ENCODE measurements around the gene ABTB2.

Gene ABTB2

GRCh38 chr11:34165786-34166555, 191.8 kb downstream of the ABTB2 start:
- DNase-seq: no peak

GRCh38 chr11:34165121-34165520, 192.7 kb downstream of the ABTB2 start:
- no peak for DNase-seq
- TF ChIP-seq GATA1 (IDR thresholded peaks at IDR 0.05; ENCODE audit: low read depth, low read length) (no peak), POLR2A (IDR thresholded peaks at IDR 0.05; ENCODE audit: low read length) (no peak)

More at GRCh38 chr11:34165786-34166555, 191.8 kb downstream of the ABTB2 start:
- TF ChIP-seq GATA1 (IDR thresholded peaks at IDR 0.05; ENCODE audit: low read depth, low read length) (no peak), POLR2A (IDR thresholded peaks at IDR 0.05; ENCODE audit: low read length) (no peak)

GRCh38 chr11:34162856-34163255, 195.0 kb downstream of the ABTB2 start:
- TF ChIP-seq POLR2A (IDR thresholded peaks at IDR 0.05; ENCODE audit: low read length): no peak
- no peak for DNase-seq

- DNase-seq: no peak
- TF ChIP-seq GATA1 (IDR thresholded peaks at IDR 0.05; ENCODE audit: low read depth, low read length) (no peak), POLR2A (IDR thresholded peaks at IDR 0.05; ENCODE audit: low read length) (no peak)
Observed at GRCh38 chr11:34162493-34162820, 195.4 kb downstream of the ABTB2 start.

- DNase-seq: peak in 1 of 2 experiments; percentile 28
- TF ChIP-seq POLR2A (IDR thresholded peaks at IDR 0.05; ENCODE audit: low read length) (no peak), GATA1 (IDR thresholded peaks at IDR 0.05; ENCODE audit: low read depth, low read length) (no peak)
Observed at GRCh38 chr11:34161812-34162492, 195.9 kb downstream of the ABTB2 start.

- DNase-seq: no peak
- TF ChIP-seq GATA1 (IDR thresholded peaks at IDR 0.05; ENCODE audit: low read depth, low read length): no peak
- no peak for TF ChIP-seq POLR2A (IDR thresholded peaks at IDR 0.05; ENCODE audit: low read length)
Observed at GRCh38 chr11:34161361-34161760, 196.4 kb downstream of the ABTB2 start.

- DNase-seq: no peak
- no peak for TF ChIP-seq GATA1 (IDR thresholded peaks at IDR 0.05; ENCODE audit: low read depth, low read length)
- no peak for TF ChIP-seq POLR2A (IDR thresholded peaks at IDR 0.05; ENCODE audit: low read length)
Observed at GRCh38 chr11:34160791-34161190, 197.0 kb downstream of the ABTB2 start.

GRCh38 chr11:34160049-34160721, 197.6 kb downstream of the ABTB2 start:
- TF ChIP-seq POLR2A (IDR thresholded peaks at IDR 0.05; ENCODE audit: low read length): no peak
- TF ChIP-seq GATA1 (IDR thresholded peaks at IDR 0.05; ENCODE audit: low read depth, low read length): no peak
- DNase-seq: no peak

- DNase-seq: no peak
- TF ChIP-seq POLR2A (IDR thresholded peaks at IDR 0.05; ENCODE audit: low read length) (no peak), GATA1 (IDR thresholded peaks at IDR 0.05; ENCODE audit: low read depth, low read length) (no peak)
Observed at GRCh38 chr11:34158661-34159060, 199.1 kb downstream of the ABTB2 start.

- no peak for TF ChIP-seq POLR2A (IDR thresholded peaks at IDR 0.05; ENCODE audit: low read length)
- no peak for TF ChIP-seq GATA1 (IDR thresholded peaks at IDR 0.05; ENCODE audit: low read depth, low read length)
- DNase-seq: no peak
Observed at GRCh38 chr11:34157163-34157562, 200.6 kb downstream of the ABTB2 start.

GRCh38 chr11:34155757-34156062, 202.1 kb downstream of the ABTB2 start:
- no peak for DNase-seq
- TF ChIP-seq GATA1 (IDR thresholded peaks at IDR 0.05; ENCODE audit: low read depth, low read length) (no peak), POLR2A (IDR thresholded peaks at IDR 0.05; ENCODE audit: low read length) (no peak)

- DNase-seq: no peak
- TF ChIP-seq POLR2A (IDR thresholded peaks at IDR 0.05; ENCODE audit: low read length) (no peak), GATA1 (IDR thresholded peaks at IDR 0.05; ENCODE audit: low read depth, low read length) (no peak)
Observed at GRCh38 chr11:34155057-34155756, 202.6 kb downstream of the ABTB2 start.

GRCh38 chr11:34154059-34154875, 203.5 kb downstream of the ABTB2 start:
- TF ChIP-seq POLR2A (IDR thresholded peaks at IDR 0.05; ENCODE audit: low read length): no peak
- no peak for TF ChIP-seq GATA1 (IDR thresholded peaks at IDR 0.05; ENCODE audit: low read depth, low read length)
- no peak for DNase-seq
